ENCODE results near the gene MAMLD1.
A peak's percentile ranks its signal among the peaks of the same experiment; 100 is the strongest.

The MAMLD1 gene

GRCh38 chrX:150409486-150409885 lies 46.4 kb downstream of the MAMLD1 start:
- no peak for DNase-seq

- DNase-seq = no peak
Measured at GRCh38 chrX:150409964-150410363, 46.8 kb downstream of the MAMLD1 start.

- DNase-seq = no peak
Measured at GRCh38 chrX:150410513-150410912, 47.4 kb downstream of the MAMLD1 start.

- no peak for DNase-seq
Measured at GRCh38 chrX:150411656-150412055, 48.5 kb downstream of the MAMLD1 start.

GRCh38 chrX:150414228-150414627 lies 51.1 kb downstream of the MAMLD1 start:
- DNase-seq = no peak

GRCh38 chrX:150416469-150416868 lies 53.4 kb downstream of the MAMLD1 start:
- DNase-seq = no peak

- no peak for DNase-seq
Measured at GRCh38 chrX:150421816-150422215, 58.7 kb downstream of the MAMLD1 start.

GRCh38 chrX:150429594-150429993 lies 66.5 kb downstream of the MAMLD1 start:
- DNase-seq = no peak

GRCh38 chrX:150436195-150436594 lies 73.1 kb downstream of the MAMLD1 start:
- DNase-seq = no peak

GRCh38 chrX:150438165-150438564 lies 75.0 kb downstream of the MAMLD1 start:
- DNase-seq = no peak

GRCh38 chrX:150446151-150446550 lies 83.0 kb downstream of the MAMLD1 start:
- no peak for DNase-seq

- no peak for DNase-seq
Measured at GRCh38 chrX:150446995-150447394, 83.9 kb downstream of the MAMLD1 start.

GRCh38 chrX:150449313-150449712 lies 86.2 kb downstream of the MAMLD1 start:
- no peak for DNase-seq

- DNase-seq = peak; percentile 33
Measured at GRCh38 chrX:150450519-150451177, 87.5 kb downstream of the MAMLD1 start.

GRCh38 chrX:150451953-150452352 lies 88.8 kb downstream of the MAMLD1 start:
- DNase-seq = no peak

- DNase-seq = no peak
Measured at GRCh38 chrX:150454083-150454482, 91.0 kb downstream of the MAMLD1 start.

GRCh38 chrX:150454508-150455214 lies 91.5 kb downstream of the MAMLD1 start:
- DNase-seq = no peak

GRCh38 chrX:150455215-150455608 lies 92.1 kb downstream of the MAMLD1 start:
- DNase-seq = no peak

- no peak for DNase-seq
Measured at GRCh38 chrX:150456466-150456865, 93.3 kb downstream of the MAMLD1 start.

- no peak for DNase-seq
Measured at GRCh38 chrX:150456941-150457340, 93.8 kb downstream of the MAMLD1 start.

GRCh38 chrX:150459196-150459595 lies 96.1 kb downstream of the MAMLD1 start:
- DNase-seq = no peak

GRCh38 chrX:150460063-150460462 lies 96.9 kb downstream of the MAMLD1 start:
- DNase-seq = no peak

GRCh38 chrX:150460781-150461180 lies 97.7 kb downstream of the MAMLD1 start:
- DNase-seq = no peak

- no peak for DNase-seq
Measured at GRCh38 chrX:150463566-150463965, 100.4 kb downstream of the MAMLD1 start.

GRCh38 chrX:150464001-150464400 lies 100.9 kb downstream of the MAMLD1 start:
- no peak for DNase-seq

Data from stimulated activated CD4-positive, alpha-beta T cell treated with anti-CD3 and anti-CD28 coated beads, Interleukin-15, amount 100 ng/mL, for 24 hours (primary cell).